Uterus (tissue), 4 donors: ENCODE measurements around the gene AAR2. TPM values are rescaled to one million over a fixed set of nuclear protein-coding genes. Genes with fewer than 3 reads are reported as not detected.

Source experiments
- DNase-seq, 2 donors: peaks; one replicate each; pipeline ENCODE4 v3.0.0-alpha.2; 2019 to 2020
- H3K27ac ChIP-seq, 2 donors: fragments of 200-600 bp; sonication (generic); 1 replicate in 1 of 2; 2 replicates in 1 of 2; pipeline ENCODE4 v1.5.1; 2016 to 2018
- H3K27me3 ChIP-seq, 2 donors: fragments of 200-600 bp; sonication (generic); one replicate each; pipeline ENCODE4 v1.5.1; 2018 to 2019; ENCODE audit warnings: control low read depth in 1 of 2
- H3K36me3 ChIP-seq, 2 donors: fragments of 200-600 bp; sonication (generic); one replicate each; pipeline ENCODE4 v1.5.1; 2019; ENCODE audit warnings: control low read depth in 1 of 2
- H3K4me1 ChIP-seq, 2 donors: fragments of 200-600 bp; sonication (generic); one replicate each; pipeline ENCODE4 v1.5.1; 2018 to 2019; ENCODE audit warnings: control low read depth in 1 of 2
- H3K4me3 ChIP-seq, 2 donors: fragments of 200-600 bp; sonication (generic); 1 replicate in 1 of 2; 2 replicates in 1 of 2; pipeline ENCODE4 v1.5.1; 2018 to 2019; ENCODE audit warnings: mild to moderate bottlenecking in 1 of 2
- H3K9me3 ChIP-seq, 2 donors: fragments of 200-600 bp; sonication (generic); one replicate each; pipeline ENCODE4 v1.5.1; 2019; ENCODE audit warnings: control low read depth in 1 of 2
- CTCF ChIP-seq, 4 experiments: fragments of 200-600 bp in 2 of 4; fragments of 450-650 bp in 2 of 4; sonication (generic) in 2 of 4; IDR thresholded peaks; one replicate each; pipeline ENCODE4 v1.5.1; 2016 to 2019; ENCODE audit warnings: antibody characterized with exemption in 4 of 4, mild to moderate bottlenecking in 2 of 4, moderate library complexity in 1 of 4
- POLR2A ChIP-seq, 2 donors: fragments of 450-650 bp; IDR thresholded peaks; one replicate each; pipeline ENCODE4 v1.6.1; 2016; ENCODE audit warnings: antibody characterized with exemption in 2 of 2, mild to moderate bottlenecking in 1 of 2, moderate library complexity in 1 of 2
- intact Hi-C: fragments of 100-400 bp; cut with DNase I; formaldehyde crosslinking; loops from one replicate; pipeline ENCODE4 v1.15.1; 2023; ENCODE audit warnings: low total_unique reads
- total RNA-seq, 4 donors: library from RNA; depleted of rRNA in 3 of 4; stranded (reverse); fragments of >200 nt in 3 of 4; gene quantifications; one replicate each; pipeline versions ENCODE4 v1.1.0 to v1.2.4, GENCODE V29; 2014 to 2023
- donor health status: DM: yes; HTN: yes; CAD: no.

Gene AAR2
- total RNA-seq, 4 donors from 2014 or later: 20.9 to 33.3 (median 25.2) TPM

- no peak overlapping the region for H3K4me3 ChIP-seq
- H3K9me3 ChIP-seq: no peaks in the 10 kb centered on the region
- no peaks in the 10 kb centered on the region for H3K36me3 ChIP-seq
- no peaks in the 10 kb centered on the region for H3K27me3 ChIP-seq
- TF ChIP-seq POLR2A (IDR thresholded peaks at IDR 0.05) (no peak), CTCF (IDR thresholded peaks at IDR 0.05) (no peak)
- intact Hi-C loops: no loop called here
- H3K4me1 ChIP-seq: no peaks in the 10 kb centered on the region
- no peak overlapping the region for H3K27ac ChIP-seq
- no peak for DNase-seq
Observed at GRCh38 chr20:36217226-36217625, 19.1 kb upstream of the AAR2 start.

GRCh38 chr20:36218380-36219064 lies 17.8 kb upstream of the AAR2 start:
- Histone ChIP-seq H3K9me3 (no peaks in the 10 kb centered on the region), H3K36me3 (no peaks in the 10 kb centered on the region), H3K4me1 (no peaks in the 10 kb centered on the region), H3K4me3 (no peak overlapping the region), H3K27me3 (no peaks in the 10 kb centered on the region), H3K27ac (no peak overlapping the region)
- TF ChIP-seq CTCF (IDR thresholded peaks at IDR 0.05) (no peak), POLR2A (IDR thresholded peaks at IDR 0.05) (no peak)
- intact Hi-C loops: no loop called here
- no peak for DNase-seq

- Histone ChIP-seq H3K27me3 (no peaks in the 10 kb centered on the region), H3K4me3 (no peak overlapping the region), H3K9me3 (no peaks in the 10 kb centered on the region), H3K36me3 (no peaks in the 10 kb centered on the region), H3K4me1 (no peaks in the 10 kb centered on the region), H3K27ac (no peak overlapping the region)
- intact Hi-C loops: no loop called here
- DNase-seq: no peak
- no peak for TF ChIP-seq CTCF (IDR thresholded peaks at IDR 0.05)
- no peak for TF ChIP-seq POLR2A (IDR thresholded peaks at IDR 0.05)
Observed at GRCh38 chr20:36219671-36220220, 16.5 kb upstream of the AAR2 start.

GRCh38 chr20:36225666-36226065 lies 10.6 kb upstream of the AAR2 start:
- no peaks in the 10 kb centered on the region for H3K9me3 ChIP-seq
- H3K36me3 ChIP-seq: no peaks in the 10 kb centered on the region
- no peaks in the 10 kb centered on the region for H3K4me1 ChIP-seq
- DNase-seq: no peak
- no peak overlapping the region for H3K27ac ChIP-seq
- no peaks in the 10 kb centered on the region for H3K27me3 ChIP-seq
- no peak for TF ChIP-seq CTCF (IDR thresholded peaks at IDR 0.05)
- no peak overlapping the region for H3K4me3 ChIP-seq
- intact Hi-C loops: no loop called here

GRCh38 chr20:36228770-36229169 lies 7.5 kb upstream of the AAR2 start:
- Histone ChIP-seq H3K9me3 (no peaks in the 10 kb centered on the region), H3K4me3 (no peak overlapping the region), H3K27me3 (no peaks in the 10 kb centered on the region), H3K36me3 (no peaks in the 10 kb centered on the region), H3K4me1 (no peaks in the 10 kb centered on the region), H3K27ac (no peak overlapping the region)
- intact Hi-C loops: no loop called here
- DNase-seq: no peak
- no peak for TF ChIP-seq POLR2A (IDR thresholded peaks at IDR 0.05)
- TF ChIP-seq CTCF (IDR thresholded peaks at IDR 0.05): no peak
